Activated naive CD4-positive, alpha-beta T cell (primary cell): ENCODE data around the gene HTD2.
"Not testable (repeated sequence)": the region's sequence is repeated elsewhere in the genome, so short reads cannot be mapped to it uniquely, and the experiment has no call there.

ENCODE experiments used
- DNase-seq, 4 experiments: peaks; one replicate each; lab custom pipeline; 2025; lab: John Stamatoyannopoulos, UW

The HTD2 gene

GRCh38 chr3:58332575-58333188, 26.4 kb downstream of the HTD2 start, which contains the start of gene PXK:
PXK (plus strand) TSS chr3:58332892; CDS start chr3:58332989, 97 bp downstream.
- DNase-seq, result peak; percentile 47 to 74 (median 56)

GRCh38 chr3:58333206-58334012, 27.1 kb downstream of the HTD2 start:
- no peak for DNase-seq

DNA sequence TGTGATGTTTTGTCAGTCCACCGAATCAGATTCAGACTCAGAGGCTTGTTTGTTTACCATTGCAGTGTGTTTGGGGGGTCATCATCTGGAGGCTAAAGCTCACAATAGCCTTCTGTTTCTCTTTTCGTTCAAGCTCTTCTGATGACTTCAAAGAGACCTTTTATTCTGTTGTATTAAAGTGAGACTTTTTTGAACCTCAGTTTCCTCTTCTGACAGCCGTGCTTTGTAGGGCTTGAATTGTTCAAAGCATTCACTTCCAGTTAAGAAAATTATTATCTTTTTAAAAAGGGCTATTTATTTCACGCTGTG, 27.6 kb downstream of the HTD2 start:
- DNase-seq, result no peak

DNA sequence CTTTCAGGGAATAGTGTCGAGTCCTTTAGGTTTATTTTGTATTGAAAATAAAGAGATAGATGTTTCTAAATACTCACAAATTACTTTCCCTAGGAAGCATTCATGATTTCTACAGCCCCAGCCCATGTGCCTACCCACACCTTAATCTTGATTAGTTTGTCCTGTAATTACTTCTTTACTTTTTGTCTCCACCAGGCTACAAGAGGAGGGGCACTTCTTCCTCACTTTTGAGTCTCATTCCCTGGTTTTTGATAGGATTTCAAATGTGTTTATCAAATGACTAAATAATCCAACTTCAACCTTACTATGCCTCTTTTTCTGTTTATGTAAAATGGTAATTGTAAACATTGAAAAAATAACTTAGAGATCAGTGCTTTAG, 28.2 kb downstream of the HTD2 start:
- no peak for DNase-seq

GRCh38 chr3:58335652-58335947, 29.3 kb downstream of the HTD2 start:
- no peak for DNase-seq

GRCh38 chr3:58336135-58336882, 30.0 kb downstream of the HTD2 start:
- DNase-seq, result no peak

GRCh38 chr3:58337190-58337589, 30.9 kb downstream of the HTD2 start:
- DNase-seq, result no peak

DNA sequence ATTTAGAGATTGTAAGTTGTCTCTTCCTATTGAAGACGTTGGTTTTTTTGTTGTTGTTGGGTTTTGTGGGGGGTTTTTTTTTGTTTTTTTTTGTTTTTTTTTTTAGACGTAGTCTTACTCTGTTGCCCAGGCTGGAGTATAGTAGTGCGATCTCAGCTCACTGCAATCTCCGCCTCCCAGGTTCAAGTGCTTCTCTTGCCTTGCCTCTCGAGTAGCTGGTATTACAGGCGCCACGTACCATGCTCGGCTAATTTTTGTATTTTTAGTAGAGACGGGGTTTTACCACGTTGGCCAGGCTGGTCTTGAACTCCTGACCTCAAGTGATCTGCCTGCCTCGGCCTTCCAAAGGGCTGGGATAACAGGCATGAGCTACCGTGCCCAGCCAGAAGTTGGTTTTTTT, 32.8 kb downstream of the HTD2 start:
- not testable (repeated sequence) for DNase-seq

DNA sequence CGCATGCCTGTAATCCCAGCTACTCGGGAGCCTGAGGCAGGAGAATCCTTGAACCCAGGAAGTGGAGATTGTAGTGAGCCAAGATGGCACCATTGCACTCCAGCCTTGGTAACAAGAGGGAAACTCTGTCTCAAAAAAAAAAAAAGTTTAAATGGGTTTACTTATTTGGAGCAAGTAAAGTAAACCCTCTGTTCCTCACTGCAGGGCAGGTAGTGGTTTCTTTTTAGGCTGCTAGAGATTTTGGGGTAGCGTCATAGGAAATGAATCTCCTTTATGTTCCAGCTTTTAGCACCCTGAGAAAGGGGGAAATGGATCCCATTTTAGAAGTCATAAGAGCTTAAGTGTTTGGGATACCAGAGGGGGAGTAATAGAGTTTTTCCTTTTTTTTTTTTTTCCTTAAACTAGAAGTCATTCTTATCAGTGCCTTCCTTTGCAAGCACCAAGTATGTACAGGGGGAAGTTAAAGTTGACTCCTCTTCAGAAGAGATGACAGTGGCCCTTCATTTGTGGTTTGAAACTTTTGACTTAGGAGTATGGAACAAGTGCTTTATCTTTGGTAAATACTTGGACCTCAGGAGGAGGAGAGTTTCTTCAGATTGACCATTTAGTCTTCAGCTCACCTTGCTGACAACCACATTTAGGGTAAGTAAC, 34.4 kb downstream of the HTD2 start:
- no peak for DNase-seq

DNA sequence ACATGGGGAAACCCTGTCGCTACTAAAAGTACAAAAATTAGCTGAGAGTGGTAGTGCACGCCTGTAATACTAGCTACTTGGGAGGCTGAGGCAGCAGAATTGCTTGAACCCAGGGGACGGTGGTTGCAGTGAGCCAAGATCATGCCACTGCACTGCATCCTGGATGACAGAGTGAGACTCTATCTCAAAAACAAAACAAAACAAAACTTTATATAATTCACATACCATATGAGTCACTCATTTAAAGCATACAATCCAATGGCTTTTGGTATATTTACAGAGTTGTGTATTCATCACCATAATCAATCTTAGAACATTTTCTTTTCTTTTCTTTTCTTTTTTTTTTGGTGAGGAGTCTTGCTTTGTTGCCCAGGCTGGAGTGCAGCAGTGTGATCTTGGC, 35.1 kb downstream of the HTD2 start:
- DNase-seq, result no peak

DNA sequence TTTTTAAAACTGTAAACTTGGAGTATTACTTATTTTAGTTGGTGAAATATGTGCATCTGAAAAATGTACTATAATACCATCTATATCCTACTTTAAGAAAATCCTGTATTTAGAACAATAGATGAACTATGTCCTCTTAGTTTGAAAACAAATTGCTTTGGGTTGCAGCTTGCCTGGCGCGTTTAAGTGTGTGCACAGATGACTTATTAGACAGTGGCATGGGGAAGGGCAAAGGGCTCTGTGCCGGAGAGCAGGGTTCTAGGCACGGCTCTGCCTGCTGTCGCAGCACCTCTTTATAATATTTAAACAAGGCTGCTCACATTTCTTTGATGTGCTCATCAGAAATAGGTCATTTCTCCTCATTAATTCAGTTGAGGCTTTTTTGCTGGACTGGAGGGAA, 36.4 kb downstream of the HTD2 start:
- DNase-seq, result no peak

DNA sequence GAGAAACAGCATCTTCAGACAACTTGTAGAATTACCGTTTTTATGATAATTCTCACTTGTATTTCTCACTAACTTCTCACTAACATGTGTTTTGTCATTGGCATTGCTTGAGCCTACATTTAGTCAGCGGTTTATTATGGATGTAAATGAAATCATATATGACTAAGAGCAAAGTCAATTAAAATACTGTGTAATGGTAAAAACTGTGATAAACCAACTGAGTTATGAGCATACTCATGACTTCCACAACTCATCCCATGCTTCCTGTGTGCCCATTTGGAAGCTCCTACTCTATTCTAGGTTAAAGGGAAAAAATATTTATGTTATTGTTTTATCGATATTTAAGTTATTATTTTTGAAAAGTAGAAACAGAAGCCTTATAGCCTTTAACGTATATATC, 39.1 kb downstream of the HTD2 start:
- DNase-seq, result no peak

DNA sequence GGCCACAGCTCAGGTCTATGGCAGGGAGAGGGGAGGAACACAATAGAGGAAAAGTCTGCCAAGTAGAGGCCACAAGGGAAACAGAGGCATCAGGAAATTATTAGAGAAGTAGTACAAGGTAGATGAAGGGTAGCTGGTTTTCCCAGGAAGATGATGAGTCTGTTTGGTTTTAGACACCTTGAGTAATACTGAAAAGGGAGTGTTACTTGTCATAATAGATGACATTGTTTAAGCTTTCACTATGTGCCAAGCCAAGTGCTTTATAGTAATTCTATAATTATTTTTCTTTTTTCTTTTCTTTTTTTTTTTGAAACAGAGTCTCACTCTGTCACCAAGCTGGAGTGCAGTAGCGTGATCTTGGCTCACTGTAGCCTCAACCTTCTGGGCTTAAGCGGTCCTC, 40.0 kb downstream of the HTD2 start:
- DNase-seq, result no peak

DNA sequence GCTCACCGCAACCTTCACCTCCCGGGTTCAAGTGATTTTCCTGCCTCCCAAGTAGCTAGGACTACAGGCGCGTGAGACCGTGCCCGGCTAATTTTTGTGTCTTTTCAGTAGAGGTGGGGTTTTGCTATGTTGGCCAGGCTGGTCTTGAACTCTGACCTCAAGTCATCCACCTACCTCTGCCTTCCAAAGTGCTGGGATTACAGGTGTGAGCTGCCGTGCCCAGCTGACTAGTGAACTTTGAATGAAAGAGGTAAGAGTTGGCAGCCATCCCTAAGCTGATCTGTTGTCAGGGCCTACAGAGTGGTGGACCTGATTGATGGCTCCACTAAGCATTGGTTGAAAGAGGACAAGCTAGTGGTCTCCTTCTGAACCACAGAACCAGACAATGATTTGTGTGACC, 41.7 kb downstream of the HTD2 start:
- no peak for DNase-seq

DNA sequence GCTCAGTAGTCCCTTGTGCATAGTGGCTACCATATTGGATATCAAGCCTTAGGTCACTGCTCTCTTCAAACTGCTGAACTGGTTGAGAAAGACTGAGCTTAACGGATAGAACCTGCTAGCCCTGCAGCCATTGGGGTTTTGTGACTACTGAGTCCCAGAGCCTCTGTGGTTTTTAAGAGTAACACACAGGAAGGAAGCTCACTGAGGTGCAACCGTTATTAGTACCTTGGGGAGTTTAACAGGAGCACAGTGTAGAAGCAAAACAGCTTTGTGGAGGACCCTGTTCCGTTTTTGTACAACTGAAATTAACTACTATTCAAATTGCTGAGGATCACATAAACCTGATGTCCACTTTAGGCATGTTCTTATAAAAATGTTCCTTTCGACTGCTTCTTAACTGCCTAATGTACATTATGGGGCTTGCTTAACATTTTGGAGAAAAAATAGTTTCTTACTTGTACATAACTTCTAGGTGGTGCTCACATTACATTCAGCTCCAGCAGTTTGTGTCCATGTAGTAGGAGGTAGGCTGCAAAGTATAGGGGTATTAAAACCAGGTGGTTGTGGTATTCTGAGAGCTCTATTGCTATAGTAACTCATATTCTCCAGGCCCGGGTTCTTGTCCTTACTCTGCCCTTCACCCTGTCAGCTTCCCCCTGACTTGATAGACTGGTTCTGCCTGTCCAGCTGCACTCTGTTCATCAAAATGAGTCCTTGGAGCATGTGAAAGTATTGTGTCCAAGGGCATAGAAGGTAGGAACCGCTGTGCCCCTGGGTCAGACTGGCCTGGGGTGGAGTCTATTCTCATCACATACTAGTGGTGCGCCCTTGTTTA, 43.7 kb downstream of the HTD2 start:
- DNase-seq, result no peak

DNA sequence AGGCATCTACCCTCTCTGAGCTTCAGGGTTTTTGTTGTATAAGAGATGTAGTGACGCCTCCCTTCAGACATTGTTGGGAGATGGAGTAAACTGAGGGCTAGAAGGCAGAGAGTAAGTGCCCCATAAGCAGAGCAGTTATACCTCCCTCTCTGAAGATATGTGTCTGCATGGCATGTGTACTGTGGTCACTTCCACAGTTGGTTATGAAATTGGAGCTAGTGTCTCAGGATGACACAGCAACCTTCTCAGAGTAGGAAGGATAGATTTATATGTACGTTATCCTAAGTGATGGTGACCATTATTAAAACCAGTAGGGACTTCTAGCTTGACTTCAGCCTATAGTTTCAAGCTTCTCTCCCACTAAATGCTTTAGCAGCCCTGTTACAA, 44.3 kb downstream of the HTD2 start:
- no peak for DNase-seq

DNA sequence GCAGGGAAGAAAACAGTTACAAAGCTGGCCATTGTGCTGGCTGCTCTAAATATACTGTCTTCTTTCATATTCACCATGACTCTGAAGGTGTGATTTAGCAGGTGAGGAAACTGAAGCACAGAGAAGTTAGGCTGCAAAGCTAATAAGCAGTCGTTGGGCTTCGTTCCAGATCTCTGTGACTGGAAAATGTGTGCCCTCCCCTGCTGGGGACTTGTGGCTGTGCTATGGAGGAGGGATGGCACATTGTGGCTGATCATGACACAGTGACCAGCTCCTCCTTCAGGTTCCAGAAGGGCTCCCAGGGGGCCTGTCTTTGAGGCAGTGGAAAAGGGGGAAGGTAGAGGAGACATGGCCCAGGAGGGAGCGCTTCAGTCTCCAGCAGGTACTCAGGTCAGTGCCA, 45.6 kb downstream of the HTD2 start:
- no peak for DNase-seq

GRCh38 chr3:58352626-58353025, 46.3 kb downstream of the HTD2 start:
- no peak for DNase-seq

GRCh38 chr3:58353722-58354553, 47.6 kb downstream of the HTD2 start:
- DNase-seq, result no peak

DNA sequence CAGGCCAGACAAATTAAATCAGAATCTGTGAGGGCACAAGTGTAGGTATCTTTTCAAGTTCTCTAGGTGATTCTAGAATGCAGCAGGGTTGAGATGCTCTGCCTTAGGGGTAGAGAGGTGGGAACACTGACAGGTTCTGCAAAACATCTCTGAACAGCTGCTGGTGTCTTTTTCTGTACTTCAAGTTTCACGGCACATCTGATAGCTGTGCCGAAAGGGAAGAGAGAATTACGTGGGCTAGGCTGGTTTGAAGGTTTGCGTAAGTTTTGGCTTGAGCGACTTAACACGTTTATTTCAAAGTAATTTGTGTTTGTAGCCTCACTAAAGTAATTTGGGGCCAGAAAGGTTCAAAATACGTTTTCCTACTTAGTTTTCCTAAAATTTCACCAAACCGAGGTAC, 48.9 kb downstream of the HTD2 start:
- no peak for DNase-seq

GRCh38 chr3:58356054-58356453, 49.7 kb downstream of the HTD2 start:
- no peak for DNase-seq
